Tibial nerve (tissue), 4 donors: ENCODE data around the gene OR7A10.

Experiments used
- CTCF ChIP-seq, 5 experiments: fragments of 200-600 bp in 3 of 5; fragments of 450-650 bp in 2 of 5; sonication (generic) in 3 of 5; IDR thresholded peaks; one replicate each; pipeline ENCODE4 v1.5.1; 2016 to 2019; ENCODE audit warnings: antibody characterized with exemption in 5 of 5, mild to moderate bottlenecking in 3 of 5, moderate library complexity in 2 of 5
- EP300 ChIP-seq, 2 donors: sonication (generic); formaldehyde crosslinking; IDR thresholded peaks; one replicate each; pipeline ENCODE4 v1.6.1; 2017; ENCODE audit warnings: antibody characterized with exemption in 2 of 2, mild to moderate bottlenecking in 1 of 2
- POLR2A ChIP-seq, 2 donors: fragments of 450-650 bp; IDR thresholded peaks; one replicate each; pipeline ENCODE4 v1.6.1; 2017; ENCODE audit warnings: antibody characterized with exemption in 2 of 2, mild to moderate bottlenecking in 2 of 2, moderate library complexity in 2 of 2

GRCh38 chr19:14804765-14805164, 44.0 kb downstream of the OR7A10 start:
- TF ChIP-seq CTCF (IDR thresholded peaks at IDR 0.05) (no peak), POLR2A (IDR thresholded peaks at IDR 0.05) (no peak), EP300 (IDR thresholded peaks at IDR 0.05) (no peak)
